HG02623 (cell line): ENCODE measurements around the gene MEF2D.

Source experiments
- ATAC-seq: cut with Tn5 transposase; IDR thresholded peaks from one replicate; pipeline ENCODE4 v1.9.1; 2021; ENCODE audit warnings: moderate library complexity; ENCODE audit not compliant: unreplicated experiment

MEF2D gene

GRCh38 chr1:156430866-156431265 is 69.7 kb downstream of the MEF2D start:
- ATAC-seq = no peak

DNA sequence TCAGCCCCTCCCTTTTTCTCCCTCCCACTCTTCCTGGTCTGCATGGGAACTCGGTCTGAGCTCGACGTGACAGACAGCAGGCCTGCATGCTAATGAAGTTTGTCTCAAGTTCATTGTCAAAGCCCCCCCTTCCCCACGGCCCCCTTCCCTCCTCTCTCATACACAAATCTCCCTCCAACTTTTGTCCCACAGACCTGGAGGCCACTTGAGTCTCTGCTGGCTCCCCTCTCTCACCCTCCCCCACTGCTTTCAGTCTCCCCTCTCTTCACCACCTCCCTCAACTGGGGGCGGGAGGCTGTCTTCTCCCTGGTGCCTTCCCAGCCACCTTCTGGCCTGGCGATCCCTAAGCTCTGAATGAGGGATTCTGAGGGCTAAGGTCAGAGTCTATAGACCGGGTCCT is 70.3 kb downstream of the MEF2D start:
- no peak for ATAC-seq

- ATAC-seq = no peak
These were observed 71.1 kb downstream of the MEF2D start for GRCh38 chr1:156429313-156430060.

DNA sequence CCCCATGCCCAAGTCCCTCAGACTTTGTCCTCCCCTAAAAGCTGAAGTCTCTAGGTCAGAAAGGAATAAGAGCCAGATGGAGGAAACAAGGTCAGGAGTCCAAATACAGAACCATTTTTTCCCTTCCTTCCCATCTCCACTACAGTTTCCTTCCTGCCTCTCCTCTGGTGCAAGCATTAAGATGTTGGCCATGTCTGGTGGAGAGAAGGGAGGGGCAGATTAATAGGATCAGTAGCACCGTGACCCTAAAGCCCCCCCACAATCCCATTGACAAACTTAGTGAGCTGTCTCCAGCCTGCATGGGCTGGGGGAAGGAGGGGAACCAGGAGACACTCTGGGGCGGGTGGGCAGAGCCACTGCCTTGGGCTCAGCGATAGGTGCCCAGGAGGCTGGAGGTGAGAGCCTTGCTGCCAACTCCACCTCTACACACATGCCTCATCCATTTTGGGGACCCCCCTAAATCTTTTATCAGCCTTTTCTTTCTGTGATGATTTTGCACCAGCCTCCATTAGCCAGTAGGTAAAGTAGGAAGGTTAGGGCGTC is 71.8 kb downstream of the MEF2D start:
- ATAC-seq = no peak

GRCh38 chr1:156427957-156428356 is 72.6 kb downstream of the MEF2D start:
- no peak for ATAC-seq

DNA sequence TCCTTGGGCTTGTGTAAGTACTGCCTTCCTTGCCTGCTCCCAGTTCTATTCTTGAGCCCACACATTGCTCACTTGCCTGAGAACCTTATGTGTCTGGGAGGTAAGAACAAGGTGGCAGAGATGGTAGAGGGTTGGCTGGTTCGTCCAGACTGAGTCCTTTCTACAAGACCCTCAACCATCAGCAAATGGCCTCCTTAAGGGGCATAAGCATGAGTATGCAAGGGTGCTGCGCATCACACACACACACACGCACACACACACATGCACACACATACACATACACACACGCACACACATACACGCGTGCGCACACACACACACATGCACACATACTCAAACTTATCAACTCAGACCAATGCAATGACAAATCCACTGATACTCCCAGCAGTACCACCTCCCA is 74.6 kb downstream of the MEF2D start:
- no peak for ATAC-seq

- ATAC-seq = no peak
These were observed 75.7 kb downstream of the MEF2D start for GRCh38 chr1:156424806-156425432.

- ATAC-seq = no peak
These were observed 76.9 kb downstream of the MEF2D start for GRCh38 chr1:156423422-156424352.

DNA sequence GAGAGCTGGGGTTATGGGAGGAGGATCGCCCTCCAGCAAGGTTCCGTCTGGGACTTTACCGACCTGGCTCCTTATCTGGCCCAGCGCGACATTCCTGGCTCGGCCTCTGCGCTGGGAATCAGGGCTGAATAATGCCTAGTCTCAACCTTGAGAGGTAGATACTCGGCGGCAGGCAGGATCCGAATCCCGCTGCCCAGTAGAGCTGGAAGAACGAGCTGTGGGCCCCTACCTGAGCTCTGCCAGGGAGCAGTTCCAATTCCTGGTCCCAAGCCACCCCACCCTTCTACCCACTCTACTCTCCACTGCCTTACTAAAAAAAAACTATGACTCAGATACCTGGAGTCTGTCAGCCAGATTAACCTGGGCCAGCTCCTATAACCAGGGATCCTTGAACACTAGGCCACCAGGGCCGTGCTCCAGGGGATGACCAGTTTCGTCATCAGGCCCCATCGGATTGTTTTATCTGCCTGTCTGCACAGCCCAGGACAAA is 77.9 kb downstream of the MEF2D start:
- no peak for ATAC-seq

GRCh38 chr1:156421939-156422601 is 78.5 kb downstream of the MEF2D start:
- no peak for ATAC-seq

- ATAC-seq = peak; percentile 70
These were observed 79.3 kb downstream of the MEF2D start for GRCh38 chr1:156421062-156421938.

GRCh38 chr1:156420205-156421061 is 80.1 kb downstream of the MEF2D start:
- peak; percentile 36 for ATAC-seq

- ATAC-seq = peak; percentile 9
These were observed 80.7 kb downstream of the MEF2D start for GRCh38 chr1:156419854-156420204.

- ATAC-seq = no peak
These were observed 82.0 kb downstream of the MEF2D start for GRCh38 chr1:156418416-156419070.

- no peak for ATAC-seq
These were observed 83.1 kb downstream of the MEF2D start for GRCh38 chr1:156417401-156418020.

GRCh38 chr1:156416993-156417392 is 83.6 kb downstream of the MEF2D start:
- no peak for ATAC-seq

DNA sequence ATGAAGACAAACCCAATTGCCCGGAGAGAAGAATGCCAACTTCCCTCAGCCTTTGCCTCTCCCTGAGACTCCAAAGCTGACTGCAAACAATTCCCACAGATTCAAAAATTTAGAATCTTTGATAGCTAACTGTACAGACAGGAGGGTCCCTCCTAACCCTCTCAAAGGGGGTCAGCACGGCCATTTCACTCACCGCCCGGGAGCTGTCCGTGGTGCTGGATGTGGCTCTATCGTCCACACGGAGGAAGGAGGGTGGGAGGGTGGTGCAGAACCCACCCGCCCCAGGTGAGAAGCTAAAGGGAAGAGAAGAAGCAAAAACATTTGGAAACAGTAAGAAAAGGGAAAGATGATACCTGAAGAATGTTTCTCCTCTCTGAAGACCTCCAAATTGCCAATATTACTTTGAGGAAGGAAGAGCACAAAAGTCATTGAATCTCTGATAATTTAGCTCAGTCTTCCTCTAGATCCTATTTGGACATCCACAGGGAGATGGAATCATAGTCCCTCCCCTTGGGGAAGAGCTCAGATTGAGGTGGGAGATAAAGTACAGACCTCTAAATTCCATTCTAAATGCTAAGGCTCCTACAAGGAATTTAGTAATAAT is 86.0 kb downstream of the MEF2D start:
- no peak for ATAC-seq
